H1 (cell line): Measurements from ENCODE around the gene MTF1. TPM values are rescaled to one million over a fixed set of nuclear protein-coding genes. Genes with fewer than 3 reads are reported as not detected.

Experiments
- CREB1 ChIP-seq: IDR thresholded peaks from 2 replicates; pipeline ENCODE4 v1.6.1; 2012; ENCODE audit warnings: inconsistent platforms
- RAD21 ChIP-seq, 2 experiments: IDR thresholded peaks in 1 of 2; conservative IDR thresholded peaks in 1 of 2; 2 replicates each; pipeline ENCODE4 v1.6.1; 2011; ENCODE audit warnings: low read depth in 2 of 2, low read length in 2 of 2, improper control_type of control experiment in 1 of 2, inconsistent platforms in 1 of 2, mild to moderate bottlenecking in 1 of 2, moderate library complexity in 1 of 2
- polyA plus RNA-seq, 7 experiments: library from polyadenylated mRNA; depleted of rRNA in 3 of 7; stranded (reverse) in 5 of 7; unstranded in 2 of 7; fragments of >200 nt in 5 of 7; fragments of 200-250 nt in 2 of 7; gene quantifications; 1 replicate in 5 of 7; 2 replicates in 1 of 7; 4 replicates in 1 of 7; pipeline versions ENCODE4 v1.2.1 to v1.2.3, GENCODE V29; 2011 to 2013; ENCODE audit warnings: missing spikeins in 2 of 7, mixed read lengths in 2 of 7
- total RNA-seq: library from RNA; stranded (reverse); fragmentation: NEBNext Ultra II Directional; extraction: Animal tissue kit (Norgen Biotek cat#: 25700); gene quantifications from 2 replicates; pipeline ENCODE4 v1.2.1, GENCODE V29; 2021
- TF ChIP-seq, protein P1 (sequence below): fragments of 300-600 bp; sonication (generic); IDR thresholded peaks from 2 replicates; pipeline ENCODE4 v1.7.1; 2012; ENCODE audit warnings: low read length, moderate library complexity, mild to moderate bottlenecking, inconsistent platforms; ENCODE audit not compliant: insufficient replicate concordance
- TF ChIP-seq, protein P2 (sequence below), 3 experiments: IDR thresholded peaks; 1 replicate in 2 of 3; 2 replicates in 1 of 3; pipeline versions ENCODE4 v1.5.1 to v1.6.1; 2011; ENCODE audit warnings: low read length in 3 of 3, mild to moderate bottlenecking in 3 of 3, inconsistent platforms in 2 of 3, low read depth in 1 of 3, moderate library complexity in 1 of 3; ENCODE audit not compliant: insufficient read depth in 1 of 3; ENCODE audit errors: control extremely low read depth in 1 of 3

The MTF1 gene
- total and polyA plus RNA-seq, 2 of the 8 experiments (the other 6 are each of a cell fraction or from before 2014, with no cell fraction given): 4.0 to 15.5 TPM

DNA sequence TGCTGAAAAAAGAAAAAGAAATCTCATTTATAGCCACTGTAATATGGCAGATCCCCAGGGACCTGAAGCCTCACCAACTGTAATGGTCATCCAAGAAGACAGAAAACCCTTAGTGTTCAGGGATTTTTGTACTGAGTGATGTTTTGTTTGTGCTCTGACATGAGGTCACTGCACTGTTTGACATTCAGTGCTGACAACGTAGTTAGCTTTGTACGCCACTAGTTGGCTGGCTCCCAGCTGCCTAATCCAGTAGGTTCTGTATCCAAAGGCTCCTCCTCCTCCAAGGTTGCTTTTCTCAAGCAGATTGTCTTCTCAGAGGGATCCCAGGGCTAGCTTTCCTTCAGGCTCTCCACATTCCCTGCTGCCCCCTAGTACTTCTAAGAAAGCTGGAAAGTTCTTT lies 41.9 kb downstream of the MTF1 start (continued):
- TF ChIP-seq, protein P1, sequence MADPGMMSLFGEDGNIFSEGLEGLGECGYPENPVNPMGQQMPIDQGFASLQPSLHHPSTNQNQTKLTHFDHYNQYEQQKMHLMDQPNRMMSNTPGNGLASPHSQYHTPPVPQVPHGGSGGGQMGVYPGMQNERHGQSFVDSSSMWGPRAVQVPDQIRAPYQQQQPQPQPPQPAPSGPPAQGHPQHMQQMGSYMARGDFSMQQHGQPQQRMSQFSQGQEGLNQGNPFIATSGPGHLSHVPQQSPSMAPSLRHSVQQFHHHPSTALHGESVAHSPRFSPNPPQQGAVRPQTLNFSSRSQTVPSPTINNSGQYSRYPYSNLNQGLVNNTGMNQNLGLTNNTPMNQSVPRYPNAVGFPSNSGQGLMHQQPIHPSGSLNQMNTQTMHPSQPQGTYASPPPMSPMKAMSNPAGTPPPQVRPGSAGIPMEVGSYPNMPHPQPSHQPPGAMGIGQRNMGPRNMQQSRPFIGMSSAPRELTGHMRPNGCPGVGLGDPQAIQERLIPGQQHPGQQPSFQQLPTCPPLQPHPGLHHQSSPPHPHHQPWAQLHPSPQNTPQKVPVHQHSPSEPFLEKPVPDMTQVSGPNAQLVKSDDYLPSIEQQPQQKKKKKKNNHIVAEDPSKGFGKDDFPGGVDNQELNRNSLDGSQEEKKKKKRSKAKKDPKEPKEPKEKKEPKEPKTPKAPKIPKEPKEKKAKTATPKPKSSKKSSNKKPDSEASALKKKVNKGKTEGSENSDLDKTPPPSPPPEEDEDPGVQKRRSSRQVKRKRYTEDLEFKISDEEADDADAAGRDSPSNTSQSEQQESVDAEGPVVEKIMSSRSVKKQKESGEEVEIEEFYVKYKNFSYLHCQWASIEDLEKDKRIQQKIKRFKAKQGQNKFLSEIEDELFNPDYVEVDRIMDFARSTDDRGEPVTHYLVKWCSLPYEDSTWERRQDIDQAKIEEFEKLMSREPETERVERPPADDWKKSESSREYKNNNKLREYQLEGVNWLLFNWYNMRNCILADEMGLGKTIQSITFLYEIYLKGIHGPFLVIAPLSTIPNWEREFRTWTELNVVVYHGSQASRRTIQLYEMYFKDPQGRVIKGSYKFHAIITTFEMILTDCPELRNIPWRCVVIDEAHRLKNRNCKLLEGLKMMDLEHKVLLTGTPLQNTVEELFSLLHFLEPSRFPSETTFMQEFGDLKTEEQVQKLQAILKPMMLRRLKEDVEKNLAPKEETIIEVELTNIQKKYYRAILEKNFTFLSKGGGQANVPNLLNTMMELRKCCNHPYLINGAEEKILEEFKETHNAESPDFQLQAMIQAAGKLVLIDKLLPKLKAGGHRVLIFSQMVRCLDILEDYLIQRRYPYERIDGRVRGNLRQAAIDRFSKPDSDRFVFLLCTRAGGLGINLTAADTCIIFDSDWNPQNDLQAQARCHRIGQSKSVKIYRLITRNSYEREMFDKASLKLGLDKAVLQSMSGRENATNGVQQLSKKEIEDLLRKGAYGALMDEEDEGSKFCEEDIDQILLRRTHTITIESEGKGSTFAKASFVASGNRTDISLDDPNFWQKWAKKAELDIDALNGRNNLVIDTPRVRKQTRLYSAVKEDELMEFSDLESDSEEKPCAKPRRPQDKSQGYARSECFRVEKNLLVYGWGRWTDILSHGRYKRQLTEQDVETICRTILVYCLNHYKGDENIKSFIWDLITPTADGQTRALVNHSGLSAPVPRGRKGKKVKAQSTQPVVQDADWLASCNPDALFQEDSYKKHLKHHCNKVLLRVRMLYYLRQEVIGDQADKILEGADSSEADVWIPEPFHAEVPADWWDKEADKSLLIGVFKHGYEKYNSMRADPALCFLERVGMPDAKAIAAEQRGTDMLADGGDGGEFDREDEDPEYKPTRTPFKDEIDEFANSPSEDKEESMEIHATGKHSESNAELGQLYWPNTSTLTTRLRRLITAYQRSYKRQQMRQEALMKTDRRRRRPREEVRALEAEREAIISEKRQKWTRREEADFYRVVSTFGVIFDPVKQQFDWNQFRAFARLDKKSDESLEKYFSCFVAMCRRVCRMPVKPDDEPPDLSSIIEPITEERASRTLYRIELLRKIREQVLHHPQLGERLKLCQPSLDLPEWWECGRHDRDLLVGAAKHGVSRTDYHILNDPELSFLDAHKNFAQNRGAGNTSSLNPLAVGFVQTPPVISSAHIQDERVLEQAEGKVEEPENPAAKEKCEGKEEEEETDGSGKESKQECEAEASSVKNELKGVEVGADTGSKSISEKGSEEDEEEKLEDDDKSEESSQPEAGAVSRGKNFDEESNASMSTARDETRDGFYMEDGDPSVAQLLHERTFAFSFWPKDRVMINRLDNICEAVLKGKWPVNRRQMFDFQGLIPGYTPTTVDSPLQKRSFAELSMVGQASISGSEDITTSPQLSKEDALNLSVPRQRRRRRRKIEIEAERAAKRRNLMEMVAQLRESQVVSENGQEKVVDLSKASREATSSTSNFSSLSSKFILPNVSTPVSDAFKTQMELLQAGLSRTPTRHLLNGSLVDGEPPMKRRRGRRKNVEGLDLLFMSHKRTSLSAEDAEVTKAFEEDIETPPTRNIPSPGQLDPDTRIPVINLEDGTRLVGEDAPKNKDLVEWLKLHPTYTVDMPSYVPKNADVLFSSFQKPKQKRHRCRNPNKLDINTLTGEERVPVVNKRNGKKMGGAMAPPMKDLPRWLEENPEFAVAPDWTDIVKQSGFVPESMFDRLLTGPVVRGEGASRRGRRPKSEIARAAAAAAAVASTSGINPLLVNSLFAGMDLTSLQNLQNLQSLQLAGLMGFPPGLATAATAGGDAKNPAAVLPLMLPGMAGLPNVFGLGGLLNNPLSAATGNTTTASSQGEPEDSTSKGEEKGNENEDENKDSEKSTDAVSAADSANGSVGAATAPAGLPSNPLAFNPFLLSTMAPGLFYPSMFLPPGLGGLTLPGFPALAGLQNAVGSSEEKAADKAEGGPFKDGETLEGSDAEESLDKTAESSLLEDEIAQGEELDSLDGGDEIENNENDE: no peak
- TF ChIP-seq, protein P2, sequence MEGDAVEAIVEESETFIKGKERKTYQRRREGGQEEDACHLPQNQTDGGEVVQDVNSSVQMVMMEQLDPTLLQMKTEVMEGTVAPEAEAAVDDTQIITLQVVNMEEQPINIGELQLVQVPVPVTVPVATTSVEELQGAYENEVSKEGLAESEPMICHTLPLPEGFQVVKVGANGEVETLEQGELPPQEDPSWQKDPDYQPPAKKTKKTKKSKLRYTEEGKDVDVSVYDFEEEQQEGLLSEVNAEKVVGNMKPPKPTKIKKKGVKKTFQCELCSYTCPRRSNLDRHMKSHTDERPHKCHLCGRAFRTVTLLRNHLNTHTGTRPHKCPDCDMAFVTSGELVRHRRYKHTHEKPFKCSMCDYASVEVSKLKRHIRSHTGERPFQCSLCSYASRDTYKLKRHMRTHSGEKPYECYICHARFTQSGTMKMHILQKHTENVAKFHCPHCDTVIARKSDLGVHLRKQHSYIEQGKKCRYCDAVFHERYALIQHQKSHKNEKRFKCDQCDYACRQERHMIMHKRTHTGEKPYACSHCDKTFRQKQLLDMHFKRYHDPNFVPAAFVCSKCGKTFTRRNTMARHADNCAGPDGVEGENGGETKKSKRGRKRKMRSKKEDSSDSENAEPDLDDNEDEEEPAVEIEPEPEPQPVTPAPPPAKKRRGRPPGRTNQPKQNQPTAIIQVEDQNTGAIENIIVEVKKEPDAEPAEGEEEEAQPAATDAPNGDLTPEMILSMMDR (IDR thresholded peaks at IDR 0.05; ENCODE audit: control extremely low read depth in 1 of 3, insufficient read depth in 1 of 3, low read depth in 1 of 3, low read length in 3 of 3): peak; percentile 8 to 36 (median 23); a peak in 3 of 4 replicates
- TF ChIP-seq RAD21 (IDR thresholded peaks at IDR 0.05 in 1 of 2, conservative IDR thresholded peaks at IDR 0.05 in 1 of 2; ENCODE audit: low read depth in 2 of 2, low read length in 2 of 2): peak in 1 of 2 experiments; percentile 22; a peak in 2 of 4 replicates
- peak; percentile 23; the same call in 1 of the 2 replicates for TF ChIP-seq CREB1
